OCI-LY7 (cell line): ENCODE data around the gene CASQ2.

Source experiments
- CTCF ChIP-seq: fragments of 200-600 bp; sonication (generic); conservative IDR thresholded peaks from 2 replicates; pipeline ENCODE4 v1.5.1; 2014; ENCODE audit warnings: mild to moderate bottlenecking, antibody characterized with exemption, low read length, moderate library complexity, mixed read lengths
- EZH2phosphoT487 ChIP-seq: fragments of 200-600 bp; sonication (generic); IDR thresholded peaks from 2 replicates; pipeline ENCODE4 v1.6.1; 2018; ENCODE audit warnings: low read depth, borderline replicate concordance, mild to moderate bottlenecking, mixed run types, antibody characterized with exemption, low read length, moderate library complexity, mixed read lengths

DNA sequence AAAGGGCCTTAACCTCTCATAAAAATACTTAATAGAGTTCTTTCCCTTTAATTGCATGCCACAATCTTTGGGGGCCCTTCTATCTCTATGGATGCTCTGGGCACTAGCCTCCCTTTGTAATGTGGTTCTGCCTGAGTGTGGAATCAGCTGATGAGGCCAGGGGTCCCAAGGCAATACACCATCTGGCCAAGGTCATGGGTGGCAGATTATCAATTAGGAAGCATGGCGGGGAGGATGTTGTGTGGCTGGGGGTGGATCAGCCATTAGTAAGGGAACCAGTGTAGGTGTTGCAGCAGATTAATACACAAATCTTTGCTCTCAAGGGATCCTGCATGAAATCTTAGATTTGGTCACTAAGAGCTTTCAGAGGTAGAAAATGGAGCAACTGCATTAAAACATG is 37.1 kb upstream of the CASQ2 start:
- TF ChIP-seq CTCF (no peak), EZH2phosphoT487 (no peak)
